ENCODE data around the gene ADGRG7. TPM values are rescaled to one million over a fixed set of nuclear protein-coding genes. Genes with fewer than 3 reads are reported as not detected.
A peak's percentile ranks its signal among the peaks of the same experiment; 100 is the strongest.

ADGRG7 gene
- total and polyA plus RNA-seq, 10 donors = not detected

DNA sequence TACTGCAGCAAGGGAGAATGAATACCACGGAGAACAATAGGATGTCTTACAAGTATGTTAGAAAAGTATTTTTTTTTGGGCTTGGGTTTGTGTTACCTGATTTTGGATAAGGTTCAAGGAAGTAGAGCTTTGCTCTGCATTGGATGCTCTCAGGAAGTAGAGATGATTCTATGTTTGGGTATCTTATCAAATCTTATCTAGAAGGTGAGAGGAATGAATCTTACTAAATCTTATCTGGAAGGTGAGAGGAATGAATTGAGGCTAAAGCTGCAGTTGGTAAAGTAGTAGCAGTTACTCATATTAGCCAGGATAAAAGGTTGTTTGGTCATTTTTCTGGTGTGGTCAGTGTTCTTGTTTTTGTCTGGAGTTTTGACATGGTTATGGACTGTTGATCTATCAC lies 117.3 kb downstream of the ADGRG7 start:
- WGBS, 5 donors = 90 to 100% (median 96%) methylated on average over 1 of the region's 1 CpG
- peaks cover 0 to 100% (median 41%) of the 10 kb centered on the region in 6 donors for H3K36me3 ChIP-seq
- no peaks in the 10 kb centered on the region for H3K9me3 ChIP-seq
- intact Hi-C loops (cut with DNase I; ENCODE audit: low total_unique reads) = no loop called here
- no peak for TF ChIP-seq POLR2AphosphoS5 (IDR thresholded peaks at IDR 0.05)
- TF ChIP-seq, protein P1, sequence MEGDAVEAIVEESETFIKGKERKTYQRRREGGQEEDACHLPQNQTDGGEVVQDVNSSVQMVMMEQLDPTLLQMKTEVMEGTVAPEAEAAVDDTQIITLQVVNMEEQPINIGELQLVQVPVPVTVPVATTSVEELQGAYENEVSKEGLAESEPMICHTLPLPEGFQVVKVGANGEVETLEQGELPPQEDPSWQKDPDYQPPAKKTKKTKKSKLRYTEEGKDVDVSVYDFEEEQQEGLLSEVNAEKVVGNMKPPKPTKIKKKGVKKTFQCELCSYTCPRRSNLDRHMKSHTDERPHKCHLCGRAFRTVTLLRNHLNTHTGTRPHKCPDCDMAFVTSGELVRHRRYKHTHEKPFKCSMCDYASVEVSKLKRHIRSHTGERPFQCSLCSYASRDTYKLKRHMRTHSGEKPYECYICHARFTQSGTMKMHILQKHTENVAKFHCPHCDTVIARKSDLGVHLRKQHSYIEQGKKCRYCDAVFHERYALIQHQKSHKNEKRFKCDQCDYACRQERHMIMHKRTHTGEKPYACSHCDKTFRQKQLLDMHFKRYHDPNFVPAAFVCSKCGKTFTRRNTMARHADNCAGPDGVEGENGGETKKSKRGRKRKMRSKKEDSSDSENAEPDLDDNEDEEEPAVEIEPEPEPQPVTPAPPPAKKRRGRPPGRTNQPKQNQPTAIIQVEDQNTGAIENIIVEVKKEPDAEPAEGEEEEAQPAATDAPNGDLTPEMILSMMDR (IDR thresholded peaks at IDR 0.05 in 8 of 11, conservative IDR thresholded peaks at IDR 0.05 in 3 of 11) = no peak
- TF ChIP-seq POLR2A (IDR thresholded peaks at IDR 0.05) = no peak
- no peak overlapping the region for H3K4me3 ChIP-seq
- no peak for DNase-seq
- peaks cover 0 to 5% (median 0%) of the 10 kb centered on the region in 6 donors for H3K4me1 ChIP-seq
- no peaks in the 10 kb centered on the region for H3K27me3 ChIP-seq (replicated peaks in 1 of 7)
- peak overlapping the region in 1 of 8 donors; percentile 4 for H3K27ac ChIP-seq

DNA sequence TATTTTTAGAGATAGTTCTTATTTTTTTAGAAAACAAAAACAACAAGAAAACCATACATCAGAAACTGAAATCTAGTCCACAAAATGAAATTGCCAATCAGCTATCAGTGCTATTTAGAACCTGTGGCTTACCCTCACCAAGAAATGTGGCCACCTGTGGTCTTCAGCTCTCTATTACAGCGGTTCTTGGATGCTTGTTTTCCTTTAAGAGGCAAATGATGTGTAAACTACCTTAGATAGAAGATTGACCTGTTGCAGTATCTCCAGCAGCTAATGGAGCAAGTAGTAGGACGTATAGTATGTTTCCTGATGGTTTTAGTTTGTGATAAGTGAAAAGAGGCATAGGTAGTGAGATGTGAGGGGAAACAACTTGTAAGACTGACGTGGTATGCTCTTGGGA lies 121.1 kb downstream of the ADGRG7 start:
- TF ChIP-seq POLR2AphosphoS5 (IDR thresholded peaks at IDR 0.05) = no peak
- TF ChIP-seq, protein P1 (IDR thresholded peaks at IDR 0.05 in 8 of 11, conservative IDR thresholded peaks at IDR 0.05 in 3 of 11) = no peak
- TF ChIP-seq POLR2A (IDR thresholded peaks at IDR 0.05) = no peak
- intact Hi-C loops (cut with DNase I; ENCODE audit: low total_unique reads) = no loop called here
- WGBS, 5 donors = 55 to 69% (median 61%) methylated on average over 3 of the region's 3 CpGs
- Histone ChIP-seq H3K9me3 (no peaks in the 10 kb centered on the region), H3K27ac (no peak overlapping the region), H3K4me3 (no peak overlapping the region), H3K36me3 (peaks cover 0 to 100% (median 59%) of the 10 kb centered on the region in 6 donors), H3K27me3 (replicated peaks in 1 of 7) (no peaks in the 10 kb centered on the region), H3K4me1 (peaks cover 0 to 5% (median 0%) of the 10 kb centered on the region in 6 donors)
- DNase-seq = no peak

DNA sequence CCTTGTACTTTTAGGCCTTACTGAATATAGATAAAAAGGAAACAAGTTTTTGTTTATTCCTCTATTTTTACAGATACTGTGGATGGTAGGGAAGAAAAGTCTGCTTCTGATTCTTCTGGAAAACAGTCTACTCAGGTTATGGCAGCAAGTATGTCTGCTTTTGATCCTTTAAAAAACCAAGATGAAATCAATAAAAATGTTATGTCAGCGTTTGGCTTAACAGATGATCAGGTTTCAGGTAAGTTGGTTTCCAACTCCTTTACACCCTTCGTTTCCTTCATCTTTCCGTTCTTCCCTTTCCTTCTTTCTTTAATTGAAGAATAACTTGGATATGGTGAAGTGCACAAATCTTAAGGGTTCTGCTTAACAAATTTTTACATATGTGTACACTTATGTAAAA lies 123.0 kb downstream of the ADGRG7 start:
- peaks cover 0 to 5% (median 0%) of the 10 kb centered on the region in 6 donors for H3K4me1 ChIP-seq
- WGBS, 5 donors = 93 to 97% (median 94%) methylated on average over 3 of the region's 3 CpGs
- no peak overlapping the region for H3K27ac ChIP-seq
- H3K36me3 ChIP-seq = peaks cover 0 to 100% (median 67%) of the 10 kb centered on the region in 6 donors
- no peaks in the 10 kb centered on the region for H3K9me3 ChIP-seq
- intact Hi-C loops (cut with DNase I; ENCODE audit: low total_unique reads) = no loop called here
- no peak overlapping the region for H3K4me3 ChIP-seq
- no peak for DNase-seq
- TF ChIP-seq, protein P1 (IDR thresholded peaks at IDR 0.05 in 8 of 11, conservative IDR thresholded peaks at IDR 0.05 in 3 of 11) = no peak
- no peak for TF ChIP-seq POLR2A (IDR thresholded peaks at IDR 0.05)
- TF ChIP-seq POLR2AphosphoS5 (IDR thresholded peaks at IDR 0.05) = no peak
- H3K27me3 ChIP-seq (replicated peaks in 1 of 7) = no peaks in the 10 kb centered on the region

DNA sequence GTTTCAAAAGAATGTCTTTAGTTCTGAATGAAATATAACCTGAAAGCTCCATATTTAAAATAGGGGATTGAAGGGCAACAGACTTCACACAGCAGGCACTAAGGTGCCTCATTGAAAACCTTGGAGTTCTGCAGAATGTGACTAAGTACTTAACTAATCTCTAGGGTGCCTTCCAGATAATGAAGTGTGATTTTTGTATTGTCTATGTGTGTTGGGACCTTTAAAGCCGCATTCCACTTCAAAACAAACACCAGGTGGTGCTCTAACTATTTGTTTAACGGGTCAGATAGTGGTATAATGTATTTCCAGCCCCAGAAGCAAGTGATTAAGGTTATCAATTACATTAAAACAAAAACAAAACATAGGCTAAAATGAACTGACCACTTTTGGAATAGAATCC lies 127.9 kb downstream of the ADGRG7 start:
- intact Hi-C loops (cut with DNase I; ENCODE audit: low total_unique reads) = no loop called here
- WGBS, 5 donors = 54 to 64% (median 62%) methylated on average over 2 of the region's 2 CpGs
- H3K27ac ChIP-seq = no peak overlapping the region
- H3K36me3 ChIP-seq = peaks cover 0 to 100% (median 79%) of the 10 kb centered on the region in 6 donors
- no peak for DNase-seq
- TF ChIP-seq POLR2A (IDR thresholded peaks at IDR 0.05) = no peak
- TF ChIP-seq, protein P1 (IDR thresholded peaks at IDR 0.05 in 8 of 11, conservative IDR thresholded peaks at IDR 0.05 in 3 of 11) = peak in 2 of 11 experiments; percentile 17 to 24
- peaks cover 0 to 4% (median 0%) of the 10 kb centered on the region in 6 donors for H3K4me1 ChIP-seq
- H3K9me3 ChIP-seq = no peaks in the 10 kb centered on the region
- H3K4me3 ChIP-seq = no peak overlapping the region
- H3K27me3 ChIP-seq (replicated peaks in 1 of 7) = no peaks in the 10 kb centered on the region

Measured in spleen (tissue), 11 donors.